Hepatocyte (in vitro differentiated cells): ENCODE data around the gene BORCS8. TPM values are rescaled to one million over a fixed set of nuclear protein-coding genes. Genes with fewer than 3 reads are reported as not detected.
"Not testable (repeated sequence)": the region's sequence is repeated elsewhere in the genome, so short reads cannot be mapped to it uniquely, and the experiment has no call there.

Source experiments
- DNase-seq: peaks from one replicate; pipeline ENCODE4 v3.0.0-alpha.2; 2016; ENCODE audit warnings: low spot score
- H2AFZ ChIP-seq: fragments of 200-600 bp; sonication (generic); 2 replicates; pipeline ENCODE4 v1.6.0; 2016; ENCODE audit warnings: antibody characterized with exemption, mild to moderate bottlenecking
- H3K27ac ChIP-seq: fragments of 200-600 bp; sonication (generic); 2 replicates; pipeline ENCODE4 v1.5.1; 2016; ENCODE audit warnings: mild to moderate bottlenecking
- H3K27me3 ChIP-seq: fragments of 200-600 bp; sonication (generic); 2 replicates; pipeline ENCODE4 v1.6.1; 2016
- H3K36me3 ChIP-seq: fragments of 200-600 bp; sonication (generic); replicated peaks from 2 replicates; pipeline ENCODE4 v1.5.1; 2016; ENCODE audit warnings: low read depth; ENCODE audit not compliant: insufficient read depth
- H3K4me1 ChIP-seq: fragments of 200-600 bp; sonication (generic); 2 replicates; pipeline ENCODE4 v1.5.1; 2016; ENCODE audit warnings: mild to moderate bottlenecking, moderate library complexity; ENCODE audit not compliant: insufficient read depth
- H3K4me2 ChIP-seq: fragments of 200-600 bp; sonication (generic); 2 replicates; pipeline ENCODE4 v1.6.0; 2016
- H3K4me3 ChIP-seq: fragments of 200-600 bp; sonication (generic); 2 replicates; pipeline ENCODE4 v1.5.1; 2016; ENCODE audit warnings: mild to moderate bottlenecking
- H3K79me2 ChIP-seq: fragments of 200-600 bp; sonication (generic); 2 replicates; pipeline ENCODE4 v1.6.0; 2017; ENCODE audit warnings: mild to moderate bottlenecking
- H3K9me2 ChIP-seq: fragments of 200-600 bp; sonication (generic); replicated peaks from 2 replicates; pipeline ENCODE4 v1.6.0; 2017; ENCODE audit warnings: mild to moderate bottlenecking; ENCODE audit not compliant: insufficient read depth
- H3K9me3 ChIP-seq: fragments of 200-600 bp; sonication (generic); 2 replicates; pipeline ENCODE4 v1.5.1; 2016; ENCODE audit warnings: low read depth, mild to moderate bottlenecking
- H4K20me1 ChIP-seq: fragments of 200-600 bp; sonication (generic); 2 replicates; pipeline ENCODE4 v1.6.0; 2016; ENCODE audit warnings: mild to moderate bottlenecking; ENCODE audit not compliant: insufficient read depth, poor library complexity, severe bottlenecking
- EZH2 ChIP-seq: fragments of 200-600 bp; sonication (generic); IDR thresholded peaks from 2 replicates; pipeline ENCODE4 v1.6.1; 2016; ENCODE audit warnings: antibody characterized with exemption, mild to moderate bottlenecking, borderline replicate concordance
- EZH2phosphoT487 ChIP-seq: fragments of 200-600 bp; sonication (generic); IDR thresholded peaks from one replicate; pipeline ENCODE4 v1.6.1; 2018; ENCODE audit warnings: antibody characterized with exemption, mild to moderate bottlenecking, low read depth, moderate library complexity; ENCODE audit not compliant: unreplicated experiment, severe bottlenecking
- WGBS: methylation state at CpG from one replicate; pipeline ENCODE4 v1.1.6; 2016; ENCODE audit warnings: low lambda C conversion rate; ENCODE audit errors: missing lambda C conversion rate; 5-methylcytosine and 5-hydroxymethylcytosine counted together
- polyA plus RNA-seq: library from polyadenylated mRNA; unstranded; fragments of >200 nt; fragmentation: Nextera tagmentation; extraction: Ambion mirVana; gene quantifications from 2 replicates; pipeline ENCODE4 v1.2.1, GENCODE V29; 2016
- total RNA-seq: library from RNA; depleted of rRNA; stranded (reverse); fragments of >200 nt; gene quantifications from 2 replicates; pipeline ENCODE4 v1.2.3, GENCODE V29; 2014
- TF ChIP-seq, protein P1 (sequence below): fragments of 200-600 bp; sonication (generic); IDR thresholded peaks from 2 replicates; pipeline ENCODE4 v1.5.1; 2016; ENCODE audit warnings: antibody characterized with exemption, mild to moderate bottlenecking; ENCODE audit not compliant: poor library complexity

The BORCS8 gene
- total and polyA plus RNA-seq, 2 experiments from 2014 or later, result 13.1 to 25.6 TPM

DNA sequence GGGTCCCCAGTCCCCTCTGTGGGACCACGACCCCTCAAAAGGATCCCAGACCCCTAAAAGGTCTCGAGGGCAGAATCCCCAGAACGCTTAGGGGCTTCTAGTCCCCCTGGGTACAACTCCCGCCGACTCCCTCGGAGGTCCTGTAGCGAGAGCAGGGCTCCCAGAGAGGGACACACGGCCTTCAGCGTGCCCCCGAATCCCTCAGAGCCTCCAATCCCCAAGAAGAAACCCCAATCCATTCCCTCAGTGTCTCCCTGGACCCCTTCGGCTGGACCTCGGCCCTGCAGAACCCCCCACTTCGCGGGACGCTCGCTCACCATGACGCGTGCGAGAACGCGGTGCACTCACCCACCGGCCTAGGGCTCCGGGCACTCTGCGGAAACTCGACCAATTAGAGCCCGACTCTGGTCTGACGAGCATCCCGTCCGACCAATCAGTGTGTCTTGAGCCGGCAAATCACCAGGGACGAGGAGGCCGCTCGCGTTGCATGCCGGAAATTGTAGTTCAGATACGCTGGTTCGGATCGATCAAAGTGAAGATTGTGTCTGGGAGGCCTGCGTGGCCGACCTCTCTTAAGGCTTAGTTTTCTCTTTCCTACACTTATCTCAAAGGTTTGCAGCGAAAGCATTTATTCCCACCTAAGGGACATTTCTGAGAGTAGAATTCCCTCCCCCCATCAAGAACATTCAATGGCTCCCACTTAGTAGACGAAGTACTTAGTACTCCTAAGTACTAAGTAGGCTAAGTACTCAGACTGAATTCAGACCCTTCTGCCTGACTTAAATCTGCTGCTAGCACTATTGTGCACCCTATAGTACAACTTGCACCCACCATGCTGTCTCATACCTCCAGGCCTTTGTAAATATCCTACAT, 53.6 kb downstream of the BORCS8 start, which contains the start of gene TMEM161A:
TSS of gene TMEM161A (minus strand) at position 370 of the 873 bp plus-strand sequence. CDS start at position 320, 50 bp downstream.
- H3K4me2 ChIP-seq, result peak within 1 kb of the TSS; percentile 99
- no peak within 1 kb of the TSS for H3K27ac ChIP-seq
- H3K79me2 ChIP-seq, result peaks cover 8% of the 10 kb centered on the region
- no peaks in the 10 kb centered on the region for H3K9me3 ChIP-seq
- peak; percentile 96 for DNase-seq
- H3K4me1 ChIP-seq, result peaks cover 8% of the 10 kb centered on the region
- H3K27me3 ChIP-seq, result no peaks in the 10 kb centered on the region
- peak within 1 kb of the TSS; percentile 60 for H3K4me3 ChIP-seq
- no peaks in the 10 kb centered on the region for H4K20me1 ChIP-seq
- H3K9me2 ChIP-seq, result no peaks in the 10 kb centered on the region
- TF ChIP-seq EZH2phosphoT487, result no peak
- TF ChIP-seq, protein P1, sequence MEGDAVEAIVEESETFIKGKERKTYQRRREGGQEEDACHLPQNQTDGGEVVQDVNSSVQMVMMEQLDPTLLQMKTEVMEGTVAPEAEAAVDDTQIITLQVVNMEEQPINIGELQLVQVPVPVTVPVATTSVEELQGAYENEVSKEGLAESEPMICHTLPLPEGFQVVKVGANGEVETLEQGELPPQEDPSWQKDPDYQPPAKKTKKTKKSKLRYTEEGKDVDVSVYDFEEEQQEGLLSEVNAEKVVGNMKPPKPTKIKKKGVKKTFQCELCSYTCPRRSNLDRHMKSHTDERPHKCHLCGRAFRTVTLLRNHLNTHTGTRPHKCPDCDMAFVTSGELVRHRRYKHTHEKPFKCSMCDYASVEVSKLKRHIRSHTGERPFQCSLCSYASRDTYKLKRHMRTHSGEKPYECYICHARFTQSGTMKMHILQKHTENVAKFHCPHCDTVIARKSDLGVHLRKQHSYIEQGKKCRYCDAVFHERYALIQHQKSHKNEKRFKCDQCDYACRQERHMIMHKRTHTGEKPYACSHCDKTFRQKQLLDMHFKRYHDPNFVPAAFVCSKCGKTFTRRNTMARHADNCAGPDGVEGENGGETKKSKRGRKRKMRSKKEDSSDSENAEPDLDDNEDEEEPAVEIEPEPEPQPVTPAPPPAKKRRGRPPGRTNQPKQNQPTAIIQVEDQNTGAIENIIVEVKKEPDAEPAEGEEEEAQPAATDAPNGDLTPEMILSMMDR, result no peak
- no peak for TF ChIP-seq EZH2
- 4% methylated on average over 42 of the region's 42 CpGs for WGBS
- no peaks in the 10 kb centered on the region for H3K36me3 ChIP-seq
- H2AFZ ChIP-seq, result peak within 1 kb of the TSS; percentile 89

GRCh38 chr19:19137556-19138108, 54.3 kb downstream of the BORCS8 start:
- 48% methylated on average over 17 of the region's 25 CpGs for WGBS
- H2AFZ ChIP-seq, result peak overlapping the region; percentile 89
- TF ChIP-seq, protein P1, result no peak
- TF ChIP-seq EZH2 (no peak), EZH2phosphoT487 (no peak)
- no peak overlapping the region for H3K27ac ChIP-seq
- H3K79me2 ChIP-seq, result peaks cover 8% of the 10 kb centered on the region
- H3K4me2 ChIP-seq, result peak overlapping the region; percentile 99
- H3K36me3 ChIP-seq, result no peaks in the 10 kb centered on the region
- no peaks in the 10 kb centered on the region for H3K9me3 ChIP-seq
- H3K4me1 ChIP-seq, result peaks cover 8% of the 10 kb centered on the region
- DNase-seq, result no peak
- no peaks in the 10 kb centered on the region for H3K9me2 ChIP-seq
- no peaks in the 10 kb centered on the region for H4K20me1 ChIP-seq
- H3K4me3 ChIP-seq, result peak overlapping the region; percentile 60
- no peaks in the 10 kb centered on the region for H3K27me3 ChIP-seq

- H3K9me3 ChIP-seq, H3K27ac ChIP-seq, H3K27me3 ChIP-seq, H3K9me2 ChIP-seq, H2AFZ ChIP-seq, H4K20me1 ChIP-seq, H3K4me3 ChIP-seq, H3K4me1 ChIP-seq, H3K79me2 ChIP-seq, H3K4me2 ChIP-seq, DNase-seq, H3K36me3 ChIP-seq: not testable (repeated sequence)
- WGBS, result 94% methylated on average over 6 of the region's 6 CpGs
These were observed 56.2 kb downstream of the BORCS8 start for GRCh38 chr19:19135713-19136112.

DNA sequence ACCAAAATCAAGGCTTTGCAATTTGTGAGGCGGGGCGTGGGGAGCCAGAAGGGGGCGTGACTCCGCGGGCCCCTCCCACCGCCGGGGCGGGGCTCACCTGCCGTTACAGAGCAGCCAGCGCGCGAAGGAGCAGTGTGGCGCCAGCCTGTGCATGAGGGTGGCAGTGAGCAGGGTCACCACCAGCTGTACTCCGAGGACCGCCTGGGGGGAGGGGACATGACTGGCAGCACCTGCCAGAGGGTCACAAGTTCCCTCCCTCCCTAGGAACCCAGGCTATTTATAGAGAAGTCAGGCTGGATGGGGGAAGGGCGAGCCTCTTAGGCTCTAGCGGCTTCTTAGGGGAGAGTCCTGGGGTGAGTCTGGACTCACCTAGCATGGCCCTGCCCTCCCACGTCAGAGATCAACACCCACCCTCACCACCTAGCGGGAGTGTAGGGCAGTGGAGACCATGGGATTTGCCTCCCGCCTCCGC, 57.2 kb downstream of the BORCS8 start:
- Histone ChIP-seq H2AFZ (no peak overlapping the region), H4K20me1 (no peaks in the 10 kb centered on the region), H3K9me3 (no peaks in the 10 kb centered on the region), H3K27ac (no peak overlapping the region), H3K4me3 (no peak overlapping the region), H3K9me2 (no peaks in the 10 kb centered on the region), H3K4me2 (peak overlapping the region; percentile 56), H3K4me1 (peaks cover 8% of the 10 kb centered on the region), H3K79me2 (peaks cover 8% of the 10 kb centered on the region), H3K27me3 (no peaks in the 10 kb centered on the region), H3K36me3 (no peaks in the 10 kb centered on the region)
- DNase-seq, result peak; percentile 51
- WGBS, result 30% methylated on average over 21 of the region's 21 CpGs
- TF ChIP-seq EZH2 (no peak), EZH2phosphoT487 (no peak)
- TF ChIP-seq, protein P1, result no peak
